GM18499 (cell line): ENCODE data around the gene CUEDC1.

Source experiments
- ATAC-seq: cut with Tn5 transposase; IDR thresholded peaks from one replicate; pipeline ENCODE4 v1.9.1; 2021; ENCODE audit warnings: moderate number of reproducible peaks; ENCODE audit not compliant: insufficient read depth, unreplicated experiment

CUEDC1 gene

GRCh38 chr17:57902800-57903759 is 52.1 kb downstream of the CUEDC1 start:
- peak; percentile 47 for ATAC-seq

GRCh38 chr17:57902117-57902799 is 53.0 kb downstream of the CUEDC1 start:
- no peak for ATAC-seq

DNA sequence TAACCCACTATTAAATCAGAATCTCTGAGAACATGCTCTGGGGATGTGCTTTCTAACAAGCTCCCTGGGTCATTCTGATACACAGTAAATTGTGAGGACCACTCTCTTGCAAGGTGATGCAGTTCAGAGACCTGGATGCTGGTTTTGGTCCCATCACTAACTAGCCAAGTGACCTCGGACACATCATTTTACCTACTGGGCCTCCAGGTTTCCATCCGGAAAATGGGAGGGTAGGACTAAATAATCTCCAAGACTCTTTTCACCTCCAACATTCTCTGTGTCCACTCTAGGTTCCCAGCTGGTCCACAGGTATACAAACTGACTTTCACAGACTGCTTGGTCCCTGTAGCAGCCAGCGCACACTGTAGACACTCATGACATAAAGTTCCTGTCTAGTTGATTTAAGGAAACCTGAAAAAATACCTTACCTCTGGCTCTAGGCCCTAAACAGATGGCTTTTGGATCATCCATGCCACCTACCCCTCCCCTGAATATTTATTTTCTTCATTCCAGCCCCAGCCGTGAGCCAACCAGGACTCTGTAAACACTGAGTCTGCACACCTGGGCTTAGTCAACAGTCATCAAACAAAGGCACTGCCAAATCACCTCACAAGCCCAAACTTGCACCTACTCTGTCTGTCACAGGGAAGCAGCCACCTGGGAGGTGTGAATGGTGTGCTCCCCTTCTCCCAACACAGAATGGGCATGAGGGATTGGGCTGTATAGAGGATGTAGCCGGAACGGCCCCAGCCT is 54.0 kb downstream of the CUEDC1 start:
- ATAC-seq: no peak

- ATAC-seq: no peak
Observed at GRCh38 chr17:57899822-57900221, 55.4 kb downstream of the CUEDC1 start.

DNA sequence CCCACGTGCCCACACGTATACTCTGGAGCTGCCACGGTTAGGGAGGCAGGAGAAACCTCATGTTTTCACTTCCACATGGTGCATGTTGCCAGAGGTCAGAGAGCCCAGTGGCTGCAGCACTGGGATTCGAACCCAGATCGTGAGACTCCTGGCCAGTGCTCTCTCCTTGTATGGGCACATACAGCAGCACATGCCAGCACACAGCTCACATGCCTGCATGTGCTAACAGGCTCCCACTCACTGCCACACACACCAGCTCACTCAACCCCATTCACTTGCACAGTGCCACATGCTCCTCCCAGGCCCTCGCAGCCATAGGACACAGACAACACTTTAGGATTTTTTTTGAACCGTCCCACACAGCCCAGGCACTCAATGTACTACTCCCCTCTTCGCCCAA is 55.8 kb downstream of the CUEDC1 start:
- no peak for ATAC-seq

- no peak for ATAC-seq
Observed at GRCh38 chr17:57898487-57899311, 56.5 kb downstream of the CUEDC1 start.

GRCh38 chr17:57895382-57896060 is 59.7 kb downstream of the CUEDC1 start:
- no peak for ATAC-seq

- no peak for ATAC-seq
Observed at GRCh38 chr17:57894848-57895247, 60.4 kb downstream of the CUEDC1 start.

DNA sequence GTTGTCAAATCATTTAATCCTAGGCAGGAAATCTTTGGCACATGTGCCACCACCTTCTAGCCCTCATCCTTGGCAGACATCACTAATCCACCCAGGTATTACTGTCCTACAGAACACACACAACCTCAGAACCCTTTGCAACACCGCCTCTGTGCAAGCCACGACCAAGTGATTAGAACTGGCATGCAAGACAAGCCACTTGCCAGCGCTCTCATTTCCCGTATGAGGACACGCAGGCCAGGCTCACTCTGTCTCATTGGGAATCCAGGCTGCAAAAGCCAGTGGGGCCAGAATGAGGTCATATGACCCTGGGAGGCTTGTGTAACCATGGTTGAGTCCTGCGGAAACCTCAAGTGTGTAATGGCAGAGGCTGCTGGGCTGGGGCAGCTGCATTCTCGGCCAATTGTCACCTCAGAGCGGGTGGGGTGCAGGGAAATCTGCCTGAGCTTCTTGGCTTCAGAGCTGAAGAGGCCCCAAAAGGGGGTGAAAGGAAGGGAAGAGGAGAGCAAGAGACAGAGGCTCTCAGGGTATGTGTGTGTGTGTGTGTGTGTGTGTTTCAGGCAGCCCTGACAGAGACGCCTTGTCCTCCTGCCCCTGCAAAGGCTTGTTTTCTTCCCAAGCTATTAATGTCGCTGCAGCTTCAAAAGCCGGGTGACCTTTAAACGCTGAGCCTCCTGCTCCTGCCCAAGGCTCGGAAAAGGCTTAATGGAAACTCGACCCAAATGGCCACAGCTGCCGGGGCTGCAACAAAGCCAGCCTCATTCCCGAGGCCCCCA is 62.2 kb downstream of the CUEDC1 start:
- no peak for ATAC-seq

DNA sequence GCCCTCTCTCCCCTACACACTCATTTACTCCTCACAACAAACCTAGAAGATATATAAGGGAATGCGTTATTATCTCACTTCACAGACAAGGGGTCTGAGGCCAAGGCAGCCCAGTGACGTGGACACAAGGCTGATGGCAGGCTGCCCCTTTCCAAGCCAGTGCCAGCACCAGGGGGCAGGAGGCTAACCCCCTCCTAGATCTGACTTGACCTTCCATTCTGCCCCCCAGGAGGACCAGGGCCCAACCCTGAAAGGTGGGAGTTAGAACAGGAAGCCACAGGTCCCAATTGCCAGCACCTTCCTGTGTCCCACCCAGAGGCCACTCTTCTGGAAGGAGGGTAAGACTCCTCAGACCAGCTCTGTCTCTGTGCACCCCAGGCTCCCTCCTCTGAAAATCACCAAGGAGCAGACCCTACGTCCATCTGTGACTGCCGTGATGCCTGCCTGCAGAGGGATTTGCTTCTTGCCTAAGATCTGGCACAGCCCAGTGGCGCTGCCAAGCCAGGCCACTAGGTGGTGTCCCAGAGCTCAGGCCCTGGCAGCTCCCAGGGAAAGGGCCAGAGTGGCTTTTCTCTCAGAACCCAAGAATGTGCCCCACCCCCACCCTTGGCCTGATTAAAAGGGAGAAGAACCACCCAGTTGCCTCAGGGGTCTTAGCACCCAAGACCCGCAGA is 62.9 kb downstream of the CUEDC1 start:
- ATAC-seq: no peak

DNA sequence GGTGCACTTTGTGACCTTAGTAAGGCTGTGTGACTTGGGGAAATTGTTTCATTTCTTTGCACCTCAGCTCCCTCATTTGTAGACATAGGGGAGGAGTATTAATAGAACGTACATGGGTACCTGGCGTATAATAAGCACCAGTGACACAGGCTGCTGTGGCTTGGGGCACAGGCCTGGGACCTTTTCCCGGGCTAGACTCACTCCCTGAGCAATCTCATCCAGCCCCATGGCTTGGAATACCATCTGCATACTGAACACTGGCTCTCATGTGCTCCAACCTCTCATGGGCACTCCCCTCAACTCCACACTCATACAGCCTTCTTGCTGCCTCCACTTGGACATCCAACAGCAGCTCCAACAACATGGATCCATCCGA is 64.4 kb downstream of the CUEDC1 start:
- ATAC-seq: no peak

GRCh38 chr17:57889892-57890856 is 65.0 kb downstream of the CUEDC1 start:
- no peak for ATAC-seq

DNA sequence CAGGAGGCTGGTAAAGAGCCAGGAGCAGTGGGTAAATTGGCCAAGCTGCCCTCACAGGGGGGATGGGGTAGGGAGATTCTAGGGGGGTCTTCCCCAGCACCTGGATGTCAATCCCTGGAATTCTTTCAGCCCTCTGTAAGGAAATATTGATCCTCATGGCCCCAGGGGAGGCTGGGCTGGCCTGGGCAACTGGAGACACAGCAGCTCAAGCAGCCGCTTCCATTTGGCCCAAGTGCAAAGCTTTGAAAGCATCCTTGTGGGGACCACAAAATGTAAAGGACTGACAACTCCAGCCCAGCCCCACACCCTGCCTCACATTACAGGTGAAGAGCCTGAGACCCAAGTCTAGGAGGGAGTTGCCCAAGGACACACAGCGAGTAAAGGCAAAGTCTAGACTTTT is 66.0 kb downstream of the CUEDC1 start:
- ATAC-seq: no peak

GRCh38 chr17:57888311-57889216 is 66.6 kb downstream of the CUEDC1 start:
- ATAC-seq: no peak

GRCh38 chr17:57887161-57887560 is 68.1 kb downstream of the CUEDC1 start:
- no peak for ATAC-seq

GRCh38 chr17:57886020-57886419 is 69.2 kb downstream of the CUEDC1 start:
- ATAC-seq: no peak
